ENCODE results near the gene RABEPK.
A peak's percentile ranks its signal among the peaks of the same experiment; 100 is the strongest.
"Not testable (repeated sequence)": the region's sequence is repeated elsewhere in the genome, so short reads cannot be mapped to it uniquely, and the experiment has no call there.

The RABEPK gene

GRCh38 chr9:125183054-125183453 lies 17.3 kb upstream of the RABEPK start:
- Mint-ChIP-seq H3K4me3 (no peak overlapping the region), H3K27me3 (no peaks in the 10 kb centered on the region), H3K4me1 (peaks cover 72% of the 10 kb centered on the region), H3K27ac (no peak overlapping the region), H3K9me3 (peaks cover 0 to 8% of the 10 kb centered on the region in 2 donors)
- no peak for ATAC-seq
- no peak for DNase-seq

GRCh38 chr9:125183561-125183960 lies 16.8 kb upstream of the RABEPK start:
- DNase-seq: no peak
- peaks cover 0 to 8% of the 10 kb centered on the region in 2 donors for H3K9me3 Mint-ChIP-seq
- ATAC-seq: no peak
- H3K27me3 Mint-ChIP-seq: no peaks in the 10 kb centered on the region
- H3K4me3 Mint-ChIP-seq: no peak overlapping the region
- peaks cover 72% of the 10 kb centered on the region for H3K4me1 Mint-ChIP-seq
- H3K27ac Mint-ChIP-seq: no peak overlapping the region

- no peaks in the 10 kb centered on the region for H3K9me3 Mint-ChIP-seq
- peaks cover 64% of the 10 kb centered on the region for H3K4me1 Mint-ChIP-seq
- peak overlapping the region; percentile 88 to 97 for H3K27ac Mint-ChIP-seq
- H3K27me3 Mint-ChIP-seq: no peaks in the 10 kb centered on the region
- DNase-seq: peak; percentile 35 to 39
- ATAC-seq: peak; percentile 11
- H3K4me3 Mint-ChIP-seq: peak overlapping the region; percentile 87 to 95
These were observed 11.4 kb upstream of the RABEPK start for GRCh38 chr9:125189011-125189360.

- no peaks in the 10 kb centered on the region for H3K9me3 Mint-ChIP-seq
- H3K4me1 Mint-ChIP-seq: peaks cover 65% of the 10 kb centered on the region
- ATAC-seq: peak; percentile 98
- peak within 1 kb of the TSS; percentile 88 to 97 for H3K27ac Mint-ChIP-seq
- peak; percentile 97 for DNase-seq
- H3K4me3 Mint-ChIP-seq: peak within 1 kb of the TSS; percentile 87 to 95
- H3K27me3 Mint-ChIP-seq: no peaks in the 10 kb centered on the region
These were observed 10.7 kb upstream of the RABEPK start, which contains the start of gene PPP6C for GRCh38 chr9:125189361-125190289. TSS of gene PPP6C (minus strand) at chr9:125189803. CDS start at chr9:125189718, 85 bp downstream.

GRCh38 chr9:125190361-125190801 lies 10.0 kb upstream of the RABEPK start:
- DNase-seq: peak in 1 of 2 donors; percentile 29

GRCh38 chr9:125194466-125194865 lies 5.9 kb upstream of the RABEPK start:
- Mint-ChIP-seq H3K27ac (peak overlapping the region; percentile 94 to 97), H3K4me3 (peak overlapping the region; percentile 80 to 86), H3K4me1 (peaks cover 68% of the 10 kb centered on the region)
- not testable (repeated sequence) for H3K9me3 Mint-ChIP-seq, H3K27me3 Mint-ChIP-seq, DNase-seq, ATAC-seq

More at GRCh38 chr9:125190361-125190801, 10.0 kb upstream of the RABEPK start:
- Mint-ChIP-seq H3K9me3 (no peaks in the 10 kb centered on the region), H3K27me3 (no peaks in the 10 kb centered on the region), H3K4me3 (peak overlapping the region; percentile 87 to 95), H3K4me1 (peaks cover 67% of the 10 kb centered on the region), H3K27ac (peak overlapping the region; percentile 88 to 97)
- ATAC-seq: peak; percentile 8

GRCh38 chr9:125195591-125195990 lies 4.8 kb upstream of the RABEPK start:
- not testable (repeated sequence) for ATAC-seq, H3K9me3 Mint-ChIP-seq, DNase-seq, H3K27ac Mint-ChIP-seq, H3K27me3 Mint-ChIP-seq
- Mint-ChIP-seq H3K4me1 (peaks cover 70% of the 10 kb centered on the region), H3K4me3 (peak overlapping the region; percentile 0 to 18)

- DNase-seq: no peak
- Mint-ChIP-seq H3K4me3 (no peak overlapping the region), H3K27ac (peak overlapping the region in 1 of 2 donors; percentile 34), H3K4me1 (peaks cover 29% of the 10 kb centered on the region), H3K9me3 (no peaks in the 10 kb centered on the region), H3K27me3 (no peaks in the 10 kb centered on the region)
- ATAC-seq: no peak
These were observed 2.7 kb downstream of the RABEPK start for GRCh38 chr9:125202846-125203618.

- ATAC-seq (no peak), DNase-seq (no peak)
- Mint-ChIP-seq H3K4me3 (no peak overlapping the region), H3K27me3 (no peaks in the 10 kb centered on the region), H3K9me3 (no peaks in the 10 kb centered on the region), H3K27ac (no peak overlapping the region), H3K4me1 (peaks cover 20% of the 10 kb centered on the region)
These were observed 4.1 kb downstream of the RABEPK start for GRCh38 chr9:125204477-125204876.

GRCh38 chr9:125214186-125214585 lies 13.8 kb downstream of the RABEPK start:
- DNase-seq: no peak
- ATAC-seq: no peak
- Mint-ChIP-seq H3K27ac (no peak overlapping the region), H3K9me3 (no peaks in the 10 kb centered on the region), H3K27me3 (no peaks in the 10 kb centered on the region), H3K4me1 (no peaks in the 10 kb centered on the region), H3K4me3 (no peak overlapping the region)

GRCh38 chr9:125218621-125219020 lies 18.3 kb downstream of the RABEPK start:
- Mint-ChIP-seq H3K4me1 (no peaks in the 10 kb centered on the region), H3K9me3 (no peaks in the 10 kb centered on the region), H3K27me3 (no peaks in the 10 kb centered on the region), H3K4me3 (no peak overlapping the region), H3K27ac (no peak overlapping the region)
- DNase-seq (no peak), ATAC-seq (no peak)

- not testable (repeated sequence) for H3K27me3 Mint-ChIP-seq, H3K4me3 Mint-ChIP-seq, H3K27ac Mint-ChIP-seq, H3K4me1 Mint-ChIP-seq, H3K9me3 Mint-ChIP-seq, ATAC-seq, DNase-seq
These were observed 24.5 kb downstream of the RABEPK start for GRCh38 chr9:125224858-125225257.

GRCh38 chr9:125227761-125228160 lies 27.4 kb downstream of the RABEPK start:
- DNase-seq (no peak), ATAC-seq (no peak)
- no peak overlapping the region for H3K27ac Mint-ChIP-seq
- no peaks in the 10 kb centered on the region for H3K4me1 Mint-ChIP-seq
- no peak overlapping the region for H3K4me3 Mint-ChIP-seq
- H3K9me3 Mint-ChIP-seq: no peaks in the 10 kb centered on the region
- H3K27me3 Mint-ChIP-seq: no peaks in the 10 kb centered on the region

- no peaks in the 10 kb centered on the region for H3K27me3 Mint-ChIP-seq
- peaks cover 39% of the 10 kb centered on the region for H3K4me1 Mint-ChIP-seq
- no peaks in the 10 kb centered on the region for H3K9me3 Mint-ChIP-seq
- no peak overlapping the region for H3K4me3 Mint-ChIP-seq
- no peak overlapping the region for H3K27ac Mint-ChIP-seq
- DNase-seq: no peak
- peak; percentile 43 for ATAC-seq
These were observed 33.3 kb downstream of the RABEPK start for GRCh38 chr9:125233678-125234077.

GRCh38 chr9:125234099-125234498 lies 33.8 kb downstream of the RABEPK start:
- Mint-ChIP-seq H3K27ac (peak overlapping the region in 1 of 2 donors; percentile 89), H3K4me1 (peaks cover 43% of the 10 kb centered on the region)
- not testable (repeated sequence) for H3K27me3 Mint-ChIP-seq, ATAC-seq, H3K9me3 Mint-ChIP-seq, DNase-seq, H3K4me3 Mint-ChIP-seq
